HG02610 (cell line): ENCODE data around the gene DDI1.
A peak's percentile ranks its signal among the peaks of the same experiment; 100 is the strongest.
"Not testable (repeated sequence)": the region's sequence is repeated elsewhere in the genome, so short reads cannot be mapped to it uniquely, and the experiment has no call there.

Experiments
- ATAC-seq: cut with Tn5 transposase; IDR thresholded peaks from one replicate; pipeline ENCODE4 v1.9.1; 2021; ENCODE audit warnings: mild to moderate bottlenecking, moderate library complexity; ENCODE audit not compliant: unreplicated experiment

The DDI1 gene

DNA sequence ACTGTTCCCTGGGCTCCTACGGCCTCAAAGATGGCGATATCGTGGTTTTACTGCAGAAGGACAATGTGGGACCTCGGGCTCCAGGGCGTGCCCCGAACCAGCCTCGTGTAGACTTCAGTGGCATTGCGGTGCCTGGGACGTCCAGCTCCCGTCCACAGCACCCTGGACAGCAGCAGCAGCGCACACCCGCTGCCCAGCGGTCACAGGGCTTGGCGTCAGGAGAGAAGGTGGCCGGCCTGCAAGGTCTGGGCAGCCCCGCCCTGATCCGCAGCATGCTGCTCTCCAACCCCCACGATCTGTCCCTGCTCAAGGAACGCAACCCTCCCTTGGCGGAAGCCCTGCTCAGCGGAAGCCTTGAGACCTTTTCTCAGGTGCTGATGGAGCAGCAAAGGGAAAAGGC lies 555 bp downstream of the DDI1 start:
- no peak for ATAC-seq

DNA sequence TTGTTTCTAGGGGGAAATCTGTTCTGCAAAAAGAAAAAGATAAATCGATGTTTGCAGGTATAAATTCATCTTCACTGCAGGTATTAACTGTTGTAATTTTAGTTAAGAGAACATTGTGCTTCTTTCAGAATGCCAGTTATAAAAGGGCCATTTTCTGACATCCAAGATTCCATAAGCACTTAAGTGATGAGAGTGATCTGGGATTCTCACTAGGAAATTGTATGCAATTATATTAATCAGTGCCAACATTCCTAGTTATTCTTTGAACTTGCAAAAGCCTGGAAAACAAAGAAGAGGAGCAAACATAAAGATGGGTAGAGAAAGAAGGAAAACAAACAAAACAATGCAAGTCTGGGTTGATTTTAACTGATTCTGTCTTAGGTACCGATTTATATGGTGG lies 5.4 kb downstream of the DDI1 start:
- no peak for ATAC-seq

DNA sequence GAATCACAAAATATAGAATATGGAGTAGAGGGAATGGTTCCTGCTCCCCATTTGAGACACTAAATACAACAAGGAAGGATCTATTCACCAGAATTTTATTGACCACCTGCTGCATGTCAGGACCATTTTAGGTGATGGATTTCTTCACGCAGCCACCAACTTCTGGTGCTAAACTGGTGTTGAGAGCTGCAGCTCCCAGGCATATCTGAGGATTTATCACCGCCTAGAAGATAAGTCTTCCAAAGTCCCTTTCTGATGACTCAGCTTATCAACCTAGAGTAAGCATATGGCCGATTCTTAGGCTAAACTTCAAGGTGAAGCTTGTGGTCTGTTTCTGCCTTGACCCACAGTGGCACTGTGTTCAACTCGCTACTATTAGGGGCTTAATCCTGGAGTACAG lies 6.7 kb downstream of the DDI1 start:
- ATAC-seq, result no peak

DNA sequence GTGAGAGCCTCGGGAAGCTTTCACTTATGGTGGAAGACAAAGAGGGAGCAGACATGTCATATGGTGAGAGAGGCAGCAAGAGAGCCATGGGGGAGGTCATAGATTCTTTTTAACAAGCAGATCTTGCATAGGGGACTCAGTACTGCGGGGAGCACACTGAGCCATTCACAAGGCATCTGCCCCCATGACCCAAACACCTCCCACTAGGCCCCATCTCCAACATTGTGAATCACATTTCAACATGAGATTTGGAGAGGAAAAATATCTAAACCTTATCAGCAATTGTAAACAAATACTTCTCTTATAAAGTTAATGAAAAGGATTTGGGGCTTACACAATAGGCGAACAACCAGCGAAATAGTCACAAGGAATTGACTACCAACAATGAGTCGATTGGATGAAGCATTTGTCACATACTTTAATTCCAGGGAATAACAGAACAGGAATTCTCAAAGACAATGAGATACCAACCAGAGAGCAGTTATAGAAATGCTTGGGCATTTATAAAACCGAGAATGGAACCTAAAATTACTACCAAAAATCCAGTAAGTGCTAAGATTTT lies 7.3 kb downstream of the DDI1 start:
- ATAC-seq, result no peak

DNA sequence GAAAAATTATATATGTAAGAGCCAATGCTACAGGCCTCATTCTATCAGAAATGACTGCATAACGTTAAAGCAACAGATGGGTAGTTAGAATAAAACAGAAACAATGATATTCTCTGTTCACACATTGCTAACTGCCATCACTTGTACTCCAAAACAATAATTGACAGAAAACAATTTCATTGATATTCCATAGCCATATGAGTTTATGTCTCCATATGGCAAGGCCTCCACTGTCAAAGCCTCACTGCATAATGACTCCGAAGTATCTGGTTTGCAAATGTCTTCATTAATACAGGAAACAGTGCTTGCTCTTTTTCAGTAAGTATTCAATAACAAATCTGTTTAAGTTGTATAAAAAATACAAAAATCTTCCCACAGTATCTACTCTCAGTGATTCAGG lies 9.9 kb downstream of the DDI1 start:
- ATAC-seq, result no peak

DNA sequence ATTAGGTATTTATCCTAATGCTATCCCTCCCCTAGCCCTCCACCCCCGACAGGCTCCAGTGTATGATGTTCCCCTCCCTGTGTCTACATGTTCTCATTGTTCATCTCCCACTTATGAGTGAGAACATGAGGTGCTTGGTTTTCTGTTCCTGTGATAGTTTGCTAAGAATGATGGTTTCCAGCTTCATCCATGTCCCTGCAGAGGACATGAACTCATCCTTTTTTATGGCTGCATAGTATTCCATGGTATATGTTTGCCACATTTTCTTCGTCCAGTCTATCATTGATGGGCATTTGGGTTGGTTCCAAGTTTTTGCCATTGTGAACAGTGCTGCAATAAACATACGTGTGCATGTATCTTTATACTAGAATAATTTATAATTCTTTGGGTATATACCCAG lies 10.4 kb downstream of the DDI1 start:
- ATAC-seq, result not testable (repeated sequence)

DNA sequence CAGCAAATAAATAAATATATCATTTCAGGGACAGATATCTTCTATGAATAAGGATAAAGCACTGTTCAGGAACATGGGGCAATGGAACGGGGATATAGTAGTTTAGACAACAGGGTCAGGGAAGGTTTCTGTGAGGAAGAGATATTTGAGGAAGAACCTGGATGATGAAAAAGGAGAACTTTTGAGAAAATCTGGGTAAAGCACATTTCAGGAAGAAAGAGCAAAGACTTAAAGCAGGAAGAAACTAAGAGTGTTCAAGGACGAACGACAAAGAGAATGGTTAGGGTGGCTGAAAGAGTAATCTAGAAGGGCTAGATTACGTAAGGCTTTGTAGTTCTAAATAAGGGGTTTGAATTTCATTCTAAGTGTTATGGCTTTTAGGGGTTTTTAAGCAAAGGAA lies 12.7 kb downstream of the DDI1 start:
- ATAC-seq, result no peak

DNA sequence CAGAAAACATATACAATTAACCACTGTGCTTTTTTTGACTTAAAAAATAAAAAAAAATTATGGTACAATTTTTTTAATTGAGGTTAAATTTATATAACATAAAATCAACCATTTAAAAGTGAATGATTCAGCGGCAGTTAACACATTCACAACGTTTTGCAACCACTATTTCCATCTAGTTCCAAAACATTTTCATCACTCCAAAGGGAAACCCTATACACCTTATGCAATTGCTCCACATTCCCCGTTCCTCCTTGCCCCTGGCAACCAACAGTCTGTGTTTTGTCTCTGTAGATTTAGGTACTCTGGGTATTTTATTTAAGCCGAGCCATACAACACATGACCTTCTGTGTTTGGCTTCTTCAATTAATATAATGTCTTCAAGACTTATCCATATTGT lies 15.3 kb downstream of the DDI1 start:
- no peak for ATAC-seq

DNA sequence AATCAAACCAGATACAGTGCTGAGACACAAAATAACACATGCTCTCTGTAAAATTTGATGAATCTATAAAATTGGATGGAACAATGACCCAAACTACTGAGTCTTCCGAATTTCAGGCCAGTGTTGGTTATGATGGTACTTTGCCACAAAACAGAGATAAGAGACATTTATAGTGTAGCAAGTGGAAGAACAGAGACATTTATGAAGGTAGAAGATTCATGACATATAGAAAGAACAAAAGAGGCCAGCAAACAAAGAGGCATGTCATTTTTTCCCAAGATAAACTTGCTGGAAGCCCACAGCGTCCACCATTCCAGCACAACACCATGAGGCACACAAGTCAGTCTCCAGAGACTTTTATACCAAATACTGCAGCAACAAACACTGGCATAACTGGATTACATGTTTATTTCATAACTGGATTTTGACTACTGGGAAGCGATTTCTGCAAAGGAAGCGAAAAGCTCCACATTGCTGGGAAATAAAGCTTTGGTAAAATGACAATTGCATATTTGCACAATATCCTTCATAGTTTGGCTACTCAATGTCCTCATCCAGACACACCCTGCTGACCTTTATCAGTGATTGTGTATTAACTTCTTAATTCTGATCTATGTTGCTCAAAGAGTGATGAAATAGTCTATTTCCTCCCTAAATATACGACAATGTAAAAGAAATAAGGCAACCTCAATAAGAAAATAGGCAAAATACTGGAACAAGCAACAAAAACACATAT lies 17.5 kb downstream of the DDI1 start:
- no peak for ATAC-seq

DNA sequence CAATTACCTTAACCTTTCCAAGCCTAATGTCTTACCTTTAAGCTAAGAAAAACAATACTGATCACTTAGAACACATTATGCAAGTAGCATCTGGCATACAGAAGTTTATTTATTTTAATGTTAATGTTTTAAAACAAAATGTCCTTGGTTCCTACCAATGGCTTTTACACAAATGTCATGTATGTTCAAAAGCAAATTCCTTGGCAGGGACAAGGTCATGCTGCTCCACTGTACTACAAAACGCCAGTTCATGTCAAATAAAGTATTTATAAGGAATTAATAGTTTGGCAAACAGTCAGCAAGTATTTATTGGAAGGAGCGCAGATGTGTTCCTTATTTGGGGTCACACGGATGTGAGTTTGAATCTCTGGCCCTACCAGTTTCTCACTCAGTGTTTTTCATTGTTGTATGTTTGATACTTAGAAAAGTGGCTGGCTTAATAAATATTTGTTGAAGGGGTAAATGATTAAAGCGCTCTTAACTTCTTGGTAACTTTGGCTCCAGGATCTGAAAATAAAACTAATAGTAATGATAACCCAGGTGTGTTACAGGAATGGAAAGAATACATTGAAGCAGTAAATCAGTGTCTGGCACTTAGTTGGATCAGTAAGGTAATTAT lies 18.6 kb downstream of the DDI1 start:
- no peak for ATAC-seq

DNA sequence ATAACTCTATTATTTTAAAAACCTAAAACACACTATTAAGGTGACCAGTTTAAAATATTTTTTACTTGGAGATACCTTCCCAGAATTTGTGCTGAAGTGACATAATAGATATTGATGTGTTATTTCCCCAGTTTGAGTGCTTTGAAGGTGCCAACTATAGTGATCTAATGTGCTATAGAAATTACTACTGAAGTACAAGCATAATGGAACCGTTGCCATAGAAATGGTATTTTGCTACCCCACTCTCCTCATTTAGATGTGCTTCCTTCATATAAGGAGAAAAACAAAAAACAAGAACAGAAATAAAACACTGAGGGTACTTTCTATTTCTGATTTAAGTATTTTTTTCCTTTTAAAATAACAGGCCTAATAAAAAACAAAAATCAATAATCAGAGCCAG lies 19.2 kb downstream of the DDI1 start:
- ATAC-seq, result no peak

DNA sequence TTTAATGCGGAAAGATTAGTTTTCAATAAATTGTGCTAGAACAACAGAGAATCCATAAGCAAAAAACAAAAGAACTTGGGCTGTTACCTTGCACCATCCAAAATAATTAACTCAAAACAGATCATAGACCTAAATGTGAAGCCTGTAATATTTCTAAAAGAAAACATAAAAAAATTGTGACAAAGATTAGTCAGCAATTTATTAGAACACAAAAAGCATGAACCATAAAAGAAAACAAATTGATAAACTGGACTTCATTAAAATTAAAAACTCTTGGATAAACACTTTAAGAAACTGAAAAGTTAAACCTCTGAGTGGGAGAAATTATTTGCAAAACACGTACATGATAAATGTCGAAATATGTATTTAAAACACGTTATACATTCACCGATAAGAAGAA lies 21.5 kb downstream of the DDI1 start:
- no peak for ATAC-seq

DNA sequence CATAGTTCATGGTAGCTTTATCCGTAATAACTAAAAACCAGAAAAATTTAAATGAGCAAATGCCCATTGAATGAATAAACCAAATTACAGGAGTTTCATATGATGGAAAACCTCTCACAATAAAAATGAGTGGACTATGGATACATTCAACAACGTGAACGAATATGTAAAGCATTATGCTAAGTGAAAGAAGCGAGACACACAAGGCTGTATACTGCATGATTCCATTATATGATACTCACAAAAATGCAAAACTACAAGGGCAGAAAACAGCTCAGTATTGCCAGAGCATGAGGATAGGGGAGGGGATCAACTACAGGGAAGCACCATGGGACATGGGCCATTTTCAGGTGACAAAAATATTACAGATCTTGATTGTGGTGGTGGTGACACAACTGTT lies 22.2 kb downstream of the DDI1 start:
- no peak for ATAC-seq

DNA sequence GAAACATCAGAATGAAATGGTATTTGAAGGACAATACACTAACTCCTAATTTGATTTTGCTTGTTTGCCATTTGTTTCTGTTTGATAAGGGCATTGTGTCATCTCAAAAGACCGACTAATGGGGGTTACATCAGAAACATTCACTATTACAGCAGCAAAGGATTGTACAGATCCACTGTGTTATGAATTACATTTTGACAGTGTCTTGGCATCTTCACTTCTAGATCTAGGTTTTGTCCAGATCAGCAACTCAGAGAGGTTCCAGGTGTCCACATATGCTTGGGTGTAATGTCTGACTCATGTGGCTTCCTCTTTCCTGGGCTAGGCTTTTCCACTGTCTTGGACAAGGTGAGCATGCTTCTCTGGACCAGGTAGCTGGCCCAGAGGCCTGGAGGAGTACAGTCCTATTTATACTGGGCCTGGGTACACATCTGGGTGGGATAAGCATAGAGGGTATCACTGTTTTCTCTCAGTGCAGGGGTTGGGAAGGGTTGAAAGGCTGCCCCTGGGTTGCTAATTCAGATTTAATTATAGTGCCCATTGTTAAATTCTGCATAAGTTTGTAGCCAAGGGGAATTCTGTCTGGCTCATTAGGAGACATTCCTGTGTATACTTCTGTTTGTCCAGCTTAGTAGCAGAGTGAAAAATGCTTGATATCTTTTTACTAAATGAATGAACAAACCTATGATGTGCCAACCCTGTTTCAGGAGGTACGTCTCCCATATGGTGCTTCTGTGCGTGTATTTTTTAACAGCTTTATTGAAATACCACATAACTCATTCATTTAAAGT lies 23.8 kb downstream of the DDI1 start:
- no peak for ATAC-seq

DNA sequence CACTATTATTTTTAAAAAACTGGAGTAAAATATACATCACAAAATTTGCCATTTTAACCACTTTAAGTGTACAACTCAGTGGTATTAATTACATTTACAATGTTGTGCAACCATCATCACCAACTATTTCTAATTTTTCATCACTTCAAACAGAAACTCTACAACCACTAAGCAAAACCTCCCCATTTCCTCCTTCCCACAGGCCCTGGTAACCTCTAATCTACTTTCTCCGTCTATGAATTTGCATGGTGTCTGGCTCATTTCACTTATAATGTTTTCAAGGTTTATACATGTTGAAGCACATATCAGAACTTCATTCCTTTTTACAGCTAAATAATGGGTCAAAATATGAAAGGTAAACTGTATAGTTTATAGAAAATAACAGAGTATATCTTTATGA lies 24.4 kb downstream of the DDI1 start:
- ATAC-seq, result peak; percentile 67

DNA sequence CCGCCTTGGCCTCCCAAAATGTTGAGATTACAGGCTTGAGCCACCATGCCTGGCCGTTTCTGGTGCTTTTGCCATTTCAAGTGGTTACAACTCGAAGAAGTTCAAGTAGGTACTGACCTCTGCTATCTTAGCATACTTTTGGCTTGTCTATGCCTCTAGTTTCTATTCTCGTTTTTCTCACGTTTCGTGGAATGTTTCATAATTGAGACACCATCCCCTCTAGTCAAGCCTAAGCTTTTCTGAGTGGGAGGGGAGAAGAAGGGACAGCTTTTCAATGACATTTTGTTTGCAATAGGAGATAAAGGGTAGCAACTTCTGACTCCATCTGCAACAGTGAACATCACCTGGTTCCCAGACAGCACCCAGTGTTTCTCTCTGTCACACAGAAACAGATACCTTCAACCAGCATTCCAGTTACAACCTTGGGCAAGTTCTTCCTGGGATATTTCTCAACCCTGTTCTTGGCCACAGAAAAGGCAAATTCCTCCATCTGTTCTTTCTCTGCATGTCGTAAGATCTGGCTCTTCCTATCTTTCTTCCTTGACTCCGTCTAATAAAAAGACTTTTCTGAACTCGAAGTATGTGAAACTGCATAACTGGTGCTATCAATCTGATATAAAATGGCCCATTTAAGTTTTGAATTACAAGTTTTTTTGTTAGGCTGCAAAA lies 25.5 kb downstream of the DDI1 start:
- no peak for ATAC-seq

DNA sequence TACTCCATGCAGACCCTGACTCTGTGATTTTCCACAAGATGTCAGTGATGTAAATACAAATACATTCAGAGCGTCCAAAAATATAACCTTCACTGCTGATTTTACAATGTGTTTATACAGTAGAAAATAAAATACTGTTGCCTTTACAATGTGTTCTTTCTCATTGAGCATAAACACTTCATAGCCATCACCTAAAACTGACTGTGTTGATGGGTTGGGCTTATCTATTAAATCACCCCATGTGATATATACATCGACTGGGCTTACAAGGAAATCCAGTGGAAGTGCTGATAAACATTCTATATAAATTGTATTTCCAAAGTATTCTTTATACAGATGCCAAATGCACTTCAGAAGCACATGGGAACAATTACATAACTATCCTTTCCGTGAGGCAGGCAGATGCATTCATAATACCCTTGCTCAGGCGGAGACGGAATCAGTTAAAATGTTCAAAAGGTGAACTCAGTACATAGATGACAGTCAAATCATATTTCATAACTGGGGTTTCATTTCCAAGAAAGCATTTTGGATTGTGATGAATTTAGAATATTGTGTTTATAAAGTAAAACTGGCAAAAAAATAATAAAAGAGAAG lies 27.7 kb downstream of the DDI1 start:
- ATAC-seq, result no peak

DNA sequence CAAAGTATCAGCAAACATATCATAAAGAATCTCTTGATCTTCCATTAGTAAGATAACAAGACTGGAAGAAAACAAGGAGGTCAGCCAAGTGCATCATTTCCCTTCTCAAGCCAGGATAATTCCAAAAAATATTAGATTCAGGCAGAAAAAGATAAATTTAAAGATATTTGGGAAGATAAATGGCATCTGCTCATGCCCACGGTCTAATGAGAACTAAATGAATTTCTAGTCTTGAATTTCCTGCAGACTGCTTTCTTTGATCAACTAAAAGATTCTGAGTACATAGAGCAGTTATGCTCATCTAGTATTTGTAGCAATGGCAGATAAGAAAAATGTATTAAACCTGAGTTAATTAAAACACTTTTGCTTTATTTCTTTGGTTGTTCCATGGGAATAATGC lies 31.1 kb downstream of the DDI1 start:
- no peak for ATAC-seq

DNA sequence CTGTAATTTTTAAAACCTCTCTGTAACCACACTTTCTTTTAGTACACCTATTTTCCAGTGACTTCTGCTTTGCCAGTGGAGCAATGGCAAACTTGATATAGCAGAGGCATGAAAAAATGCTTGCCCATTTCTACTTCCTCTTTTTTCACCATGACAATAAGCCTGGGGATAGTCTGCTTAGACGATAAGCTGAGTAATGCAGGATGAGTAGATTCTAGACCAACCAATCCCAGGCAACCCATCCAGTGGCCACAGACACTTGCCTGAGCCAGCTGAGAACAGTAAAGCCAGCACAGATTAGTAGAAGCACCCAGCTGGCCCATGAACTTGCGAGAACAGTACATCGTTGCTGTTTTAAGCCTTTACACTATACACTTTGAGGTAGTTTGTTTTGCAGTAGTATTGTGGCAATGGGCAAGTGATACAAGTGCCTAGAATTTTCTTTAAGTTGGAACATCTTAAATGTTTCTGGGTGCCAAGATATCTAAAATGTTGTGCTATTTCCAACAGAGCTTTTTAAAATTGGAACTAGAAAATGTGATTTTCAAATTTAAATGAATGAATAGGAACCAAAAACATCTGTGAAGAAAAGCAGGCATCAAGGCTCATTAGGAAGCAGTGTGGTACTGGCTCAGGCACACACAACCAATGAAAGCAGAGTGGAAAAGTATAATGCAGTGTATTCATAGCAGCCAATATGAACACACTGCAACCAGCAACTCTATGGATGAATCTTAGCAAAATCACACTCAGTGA lies 37.7 kb downstream of the DDI1 start:
- peak; percentile 94 for ATAC-seq

DNA sequence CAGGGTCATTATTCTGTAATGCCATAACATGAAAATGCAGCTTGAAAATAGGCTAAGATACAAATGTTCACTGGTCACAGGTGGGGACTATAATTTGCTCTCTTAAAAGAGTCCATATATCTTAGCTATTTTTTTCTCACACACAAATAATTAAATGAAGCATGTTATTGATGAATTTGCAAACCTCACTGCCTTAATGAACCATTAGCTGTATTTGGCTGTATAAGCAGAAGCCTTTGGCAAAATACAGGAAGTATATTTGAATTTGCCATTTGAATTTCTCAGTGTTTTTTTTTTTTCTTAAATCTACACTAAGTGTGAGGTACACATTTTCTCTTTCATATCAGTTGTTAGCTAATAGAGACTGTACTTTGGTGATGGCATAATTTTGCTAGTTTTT lies 38.7 kb downstream of the DDI1 start:
- no peak for ATAC-seq
